MCF 10A (cell line): ENCODE results near the gene TMEM256. TPM values are rescaled to one million over a fixed set of nuclear protein-coding genes. Genes with fewer than 3 reads are reported as not detected.

ENCODE experiments used
- BruUV-seq: library from RNA; stranded (reverse); fragments of 400-500 nt; replicated peaks from 2 replicates; lab custom pipeline; 2021; lab: Mats Ljungman, UMichigan
- CTCF ChIA-PET: fragments of 300-600 bp; sonication (Branson Sonifier 250); formaldehyde crosslinking; extraction: SDS; loops from one replicate; lab custom pipeline; 2021; ENCODE audit warnings: antibody characterized with exemption, inconsistent platforms; lab: Yijun Ruan, JAX
- POLR2A ChIA-PET: fragments of 300-600, 350-650 bp; sonication (Branson Sonifier 250); formaldehyde crosslinking; extraction: SDS; loops from one replicate; lab custom pipeline; 2020; ENCODE audit warnings: antibody characterized with exemption, inconsistent platforms; lab: Yijun Ruan, JAX
- DNase-seq: peaks from one replicate; pipeline ENCODE4 v3.0.0-alpha.2; 2018; ENCODE audit not compliant: unreplicated experiment
- H3K27ac Mint-ChIP-seq: one replicate; pipeline ENCODE4 v1.8.0; 2022; ENCODE audit warnings: mild to moderate bottlenecking, low read depth, mixed read lengths; ENCODE audit not compliant: unreplicated experiment
- H3K27me3 Mint-ChIP-seq: one replicate; pipeline ENCODE4 v1.8.0; 2022; ENCODE audit warnings: mixed read lengths; ENCODE audit not compliant: insufficient read depth, unreplicated experiment
- H3K36me3 Mint-ChIP-seq: one replicate; pipeline ENCODE4 v1.8.0; 2022; ENCODE audit warnings: mild to moderate bottlenecking, moderate library complexity, mixed read lengths; ENCODE audit not compliant: insufficient read depth, unreplicated experiment
- H3K4me1 Mint-ChIP-seq: one replicate; pipeline ENCODE4 v1.8.0; 2022; ENCODE audit warnings: mixed read lengths; ENCODE audit not compliant: insufficient read depth, unreplicated experiment
- H3K4me3 Mint-ChIP-seq: one replicate; pipeline ENCODE4 v1.8.0; 2022; ENCODE audit warnings: mild to moderate bottlenecking, moderate library complexity, mixed read lengths; ENCODE audit not compliant: unreplicated experiment
- H3K9me3 Mint-ChIP-seq: one replicate; pipeline ENCODE4 v1.8.0; 2022; ENCODE audit warnings: mixed read lengths; ENCODE audit not compliant: unreplicated experiment
- intact Hi-C: fragments of 100-400 bp; cut with micrococcal nuclease; formaldehyde crosslinking; loops from 2 replicates; pipeline ENCODE4 v1.14.1; 2022
- total RNA-seq: library from RNA; stranded (reverse); gene quantifications from 2 replicates; pipeline ENCODE4 v1.2.3, GENCODE V29; 2022
- TF ChIP-seq, protein P1 (sequence below): fragments of 200-600 bp; IDR thresholded peaks from one replicate; pipeline ENCODE4 v1.8.0; 2022; ENCODE audit warnings: antibody characterized with exemption, mild to moderate bottlenecking; ENCODE audit not compliant: unreplicated experiment

Gene TMEM256
- total RNA-seq, 1 experiment from 2014 or later, result 42.9 TPM

DNA sequence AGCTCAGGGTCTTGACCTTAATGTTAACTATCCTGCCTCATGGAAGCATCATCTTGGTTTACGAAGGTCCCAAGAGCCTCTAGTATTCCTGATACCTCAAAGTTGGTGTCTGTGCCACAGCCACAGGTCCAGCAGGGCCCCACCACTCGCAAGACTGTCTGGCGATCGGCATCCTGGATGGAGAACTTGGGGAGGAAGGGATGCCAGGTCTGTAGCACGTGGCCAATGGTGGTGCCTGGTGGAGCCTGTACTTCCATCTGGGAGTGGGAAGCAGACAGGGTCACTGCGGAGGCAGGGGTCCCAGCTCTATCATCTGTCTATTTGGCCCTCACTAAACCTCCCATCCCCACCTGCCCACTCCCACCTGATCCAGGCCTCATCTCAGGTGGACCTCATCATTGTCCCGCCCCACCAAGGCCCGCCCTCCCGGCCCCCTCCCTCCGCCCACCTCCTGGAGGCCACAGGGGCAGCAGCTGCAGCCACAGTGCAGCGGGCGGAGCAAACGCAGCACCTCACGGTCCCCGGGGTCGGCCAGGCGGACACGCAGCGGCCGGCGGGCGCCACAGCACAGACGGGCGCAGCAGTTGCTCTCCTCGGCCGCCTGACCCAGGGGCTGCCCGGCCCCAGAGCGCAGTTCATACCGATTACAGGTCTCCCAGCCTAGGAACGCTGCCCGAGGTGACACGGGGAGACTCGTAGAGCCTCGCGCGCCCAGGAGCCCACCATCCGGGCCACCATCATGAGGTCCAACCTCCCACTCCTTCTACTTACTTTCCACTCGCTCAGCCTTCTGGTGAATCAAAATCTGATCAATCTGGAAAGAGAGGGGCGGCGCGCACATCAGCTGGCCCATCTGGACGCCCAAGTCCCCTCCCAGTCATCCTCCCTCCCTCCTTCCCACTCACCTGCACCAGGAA, 10.9 kb downstream of the TMEM256 start:
- TF ChIP-seq, protein P1, sequence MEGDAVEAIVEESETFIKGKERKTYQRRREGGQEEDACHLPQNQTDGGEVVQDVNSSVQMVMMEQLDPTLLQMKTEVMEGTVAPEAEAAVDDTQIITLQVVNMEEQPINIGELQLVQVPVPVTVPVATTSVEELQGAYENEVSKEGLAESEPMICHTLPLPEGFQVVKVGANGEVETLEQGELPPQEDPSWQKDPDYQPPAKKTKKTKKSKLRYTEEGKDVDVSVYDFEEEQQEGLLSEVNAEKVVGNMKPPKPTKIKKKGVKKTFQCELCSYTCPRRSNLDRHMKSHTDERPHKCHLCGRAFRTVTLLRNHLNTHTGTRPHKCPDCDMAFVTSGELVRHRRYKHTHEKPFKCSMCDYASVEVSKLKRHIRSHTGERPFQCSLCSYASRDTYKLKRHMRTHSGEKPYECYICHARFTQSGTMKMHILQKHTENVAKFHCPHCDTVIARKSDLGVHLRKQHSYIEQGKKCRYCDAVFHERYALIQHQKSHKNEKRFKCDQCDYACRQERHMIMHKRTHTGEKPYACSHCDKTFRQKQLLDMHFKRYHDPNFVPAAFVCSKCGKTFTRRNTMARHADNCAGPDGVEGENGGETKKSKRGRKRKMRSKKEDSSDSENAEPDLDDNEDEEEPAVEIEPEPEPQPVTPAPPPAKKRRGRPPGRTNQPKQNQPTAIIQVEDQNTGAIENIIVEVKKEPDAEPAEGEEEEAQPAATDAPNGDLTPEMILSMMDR, result no peak
- no peak for DNase-seq
- peaks cover 6% of the 10 kb centered on the region for H3K4me1 Mint-ChIP-seq
- CTCF ChIA-PET, result interaction anchor here (0.6 to 1.2 kb wide), 3 partner anchors 12 to 296 kb away, joined by 3 to 5 read pairs (median 3); partner anchors contain the start of gene TNK1
- POLR2A ChIA-PET, result interaction anchor here (0.7 to 2.4 kb wide), 12 partner anchors 7 to 683 kb away, joined by 3 to 17 read pairs (median 3); partner anchors contain the start of genes TMEM102, TMEM256 and TMEM95
- H3K27me3 Mint-ChIP-seq, result no peaks in the 10 kb centered on the region
- peaks cover 39% of the 10 kb centered on the region for H3K36me3 Mint-ChIP-seq
- H3K9me3 Mint-ChIP-seq, result no peaks in the 10 kb centered on the region
- H3K4me3 Mint-ChIP-seq, result peak overlapping the region; percentile 81
- intact Hi-C loops, result no loop called here
- no peak overlapping the region for H3K27ac Mint-ChIP-seq
- no TSS peak for BruUV-seq

DNA sequence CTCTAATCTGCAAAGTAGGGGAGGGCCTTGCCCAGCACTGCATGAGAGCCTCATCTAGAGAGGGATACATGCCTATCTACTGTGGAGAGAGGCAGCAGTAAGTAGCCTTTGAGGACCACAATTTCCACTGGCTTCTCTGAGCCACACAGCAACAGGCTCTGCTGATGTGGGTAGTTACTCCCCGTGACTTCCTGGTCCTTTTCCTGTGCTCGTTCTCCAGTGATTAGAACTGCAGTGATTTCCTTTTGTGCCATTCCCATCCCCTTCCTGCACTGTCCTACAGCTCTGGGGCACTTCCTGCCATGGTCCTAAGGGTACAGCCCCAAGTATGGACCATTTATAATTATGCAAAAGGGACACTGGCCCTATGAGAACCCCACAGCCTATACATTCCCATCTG, 12.6 kb downstream of the TMEM256 start:
- H3K36me3 Mint-ChIP-seq, result peaks cover 43% of the 10 kb centered on the region
- H3K4me3 Mint-ChIP-seq, result no peak overlapping the region
- intact Hi-C loops, result no loop called here
- CTCF ChIA-PET, result no interaction called here
- no peaks in the 10 kb centered on the region for H3K9me3 Mint-ChIP-seq
- TF ChIP-seq, protein P1, result no peak
- H3K4me1 Mint-ChIP-seq, result peaks cover 6% of the 10 kb centered on the region
- no TSS peak for BruUV-seq
- POLR2A ChIA-PET, result interaction anchor here (0.6 kb wide), 1 partner anchor 9 kb away, joined by 3 read pairs; no protein-coding TSS in a partner anchor
- no peaks in the 10 kb centered on the region for H3K27me3 Mint-ChIP-seq
- DNase-seq, result no peak
- H3K27ac Mint-ChIP-seq, result no peak overlapping the region

DNA sequence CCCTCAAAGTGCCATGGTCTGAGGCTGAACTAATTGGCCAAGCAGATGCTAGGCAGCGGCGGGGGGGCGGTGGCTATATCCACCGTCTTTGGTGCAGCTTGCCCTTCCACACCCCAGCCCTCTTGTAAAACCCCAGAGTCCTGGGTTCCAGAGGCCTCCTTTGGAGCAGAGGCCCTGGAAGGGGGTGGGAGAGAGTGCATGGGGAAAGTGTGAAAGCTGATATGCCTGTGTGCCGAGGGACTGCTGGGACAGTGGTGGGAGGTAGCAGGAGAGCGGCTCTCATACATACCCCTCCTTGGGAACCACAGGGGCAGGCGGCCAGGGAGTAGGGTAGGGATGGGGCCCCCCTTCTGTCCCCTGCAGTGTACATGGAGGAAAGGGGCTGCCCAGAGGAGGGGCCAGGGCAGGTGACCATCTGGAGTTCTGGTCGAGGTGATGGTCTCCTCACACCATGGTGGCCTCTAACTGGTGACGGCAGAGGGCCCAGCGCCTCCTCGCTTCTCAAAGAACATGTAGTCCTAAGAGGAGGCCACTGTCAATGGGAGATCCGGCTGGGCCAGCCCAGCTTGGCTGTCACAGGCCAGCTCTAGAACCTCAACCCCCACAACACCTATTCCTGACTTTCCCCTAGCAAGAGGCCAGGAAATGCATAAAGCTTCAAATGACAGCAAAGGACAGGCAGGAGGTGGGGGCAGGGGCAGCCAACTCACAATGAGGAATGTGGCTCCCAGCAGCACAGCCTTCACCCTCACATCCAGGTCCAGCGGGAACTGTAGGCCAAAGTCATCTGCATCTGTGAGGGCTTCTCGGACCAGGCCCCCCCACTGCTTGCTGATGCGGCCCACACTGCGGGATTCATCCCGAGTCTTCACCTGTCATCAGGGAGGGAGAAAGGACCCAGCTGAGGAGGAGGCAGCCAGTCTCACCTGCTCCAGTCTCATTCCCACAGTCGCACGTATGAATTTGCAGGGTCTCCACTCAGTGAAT, 13.7 kb downstream of the TMEM256 start:
- Mint-ChIP-seq H3K27me3 (no peaks in the 10 kb centered on the region), H3K4me3 (no peak overlapping the region), H3K27ac (no peak overlapping the region), H3K9me3 (no peaks in the 10 kb centered on the region), H3K4me1 (peaks cover 5% of the 10 kb centered on the region), H3K36me3 (peaks cover 50% of the 10 kb centered on the region)
- ChIA-PET CTCF (interaction anchor here (0.5 to 0.8 kb wide), 3 partner anchors 118 to 869 kb away, joined by 3 to 4 read pairs (median 3); no protein-coding TSS in a partner anchor), POLR2A (interaction anchor here (0.6 to 1.2 kb wide), 5 partner anchors 8 to 167 kb away, joined by 3 to 5 read pairs (median 3); partner anchors contain the start of gene TNK1)
- intact Hi-C loops, result no loop called here
- BruUV-seq, result TSS peak; percentile 48
- TF ChIP-seq, protein P1, result no peak
- no peak for DNase-seq
